Hepatocyte (in vitro differentiated cells): Measurements from ENCODE around the gene ARHGAP15. TPM values are rescaled to one million over a fixed set of nuclear protein-coding genes. Genes with fewer than 3 reads are reported as not detected.

ENCODE experiments used
- DNase-seq: peaks from one replicate; pipeline ENCODE4 v3.0.0-alpha.2; 2016; ENCODE audit warnings: low spot score
- H2AFZ ChIP-seq: fragments of 200-600 bp; sonication (generic); 2 replicates; pipeline ENCODE4 v1.6.0; 2016; ENCODE audit warnings: antibody characterized with exemption, mild to moderate bottlenecking
- H3K27ac ChIP-seq: fragments of 200-600 bp; sonication (generic); 2 replicates; pipeline ENCODE4 v1.5.1; 2016; ENCODE audit warnings: mild to moderate bottlenecking
- H3K27me3 ChIP-seq: fragments of 200-600 bp; sonication (generic); 2 replicates; pipeline ENCODE4 v1.6.1; 2016
- H3K36me3 ChIP-seq: fragments of 200-600 bp; sonication (generic); replicated peaks from 2 replicates; pipeline ENCODE4 v1.5.1; 2016; ENCODE audit warnings: low read depth; ENCODE audit not compliant: insufficient read depth
- H3K4me1 ChIP-seq: fragments of 200-600 bp; sonication (generic); 2 replicates; pipeline ENCODE4 v1.5.1; 2016; ENCODE audit warnings: mild to moderate bottlenecking, moderate library complexity; ENCODE audit not compliant: insufficient read depth
- H3K4me2 ChIP-seq: fragments of 200-600 bp; sonication (generic); 2 replicates; pipeline ENCODE4 v1.6.0; 2016
- H3K4me3 ChIP-seq: fragments of 200-600 bp; sonication (generic); 2 replicates; pipeline ENCODE4 v1.5.1; 2016; ENCODE audit warnings: mild to moderate bottlenecking
- H3K79me2 ChIP-seq: fragments of 200-600 bp; sonication (generic); 2 replicates; pipeline ENCODE4 v1.6.0; 2017; ENCODE audit warnings: mild to moderate bottlenecking
- H3K9me2 ChIP-seq: fragments of 200-600 bp; sonication (generic); replicated peaks from 2 replicates; pipeline ENCODE4 v1.6.0; 2017; ENCODE audit warnings: mild to moderate bottlenecking; ENCODE audit not compliant: insufficient read depth
- H3K9me3 ChIP-seq: fragments of 200-600 bp; sonication (generic); 2 replicates; pipeline ENCODE4 v1.5.1; 2016; ENCODE audit warnings: low read depth, mild to moderate bottlenecking
- H4K20me1 ChIP-seq: fragments of 200-600 bp; sonication (generic); 2 replicates; pipeline ENCODE4 v1.6.0; 2016; ENCODE audit warnings: mild to moderate bottlenecking; ENCODE audit not compliant: insufficient read depth, poor library complexity, severe bottlenecking
- EZH2 ChIP-seq: fragments of 200-600 bp; sonication (generic); IDR thresholded peaks from 2 replicates; pipeline ENCODE4 v1.6.1; 2016; ENCODE audit warnings: antibody characterized with exemption, mild to moderate bottlenecking, borderline replicate concordance
- EZH2phosphoT487 ChIP-seq: fragments of 200-600 bp; sonication (generic); IDR thresholded peaks from one replicate; pipeline ENCODE4 v1.6.1; 2018; ENCODE audit warnings: antibody characterized with exemption, mild to moderate bottlenecking, low read depth, moderate library complexity; ENCODE audit not compliant: unreplicated experiment, severe bottlenecking
- WGBS: methylation state at CpG from one replicate; pipeline ENCODE4 v1.1.6; 2016; ENCODE audit warnings: low lambda C conversion rate; ENCODE audit errors: missing lambda C conversion rate; 5-methylcytosine and 5-hydroxymethylcytosine counted together
- polyA plus RNA-seq: library from polyadenylated mRNA; unstranded; fragments of >200 nt; fragmentation: Nextera tagmentation; extraction: Ambion mirVana; gene quantifications from 2 replicates; pipeline ENCODE4 v1.2.1, GENCODE V29; 2016
- total RNA-seq: library from RNA; depleted of rRNA; stranded (reverse); fragments of >200 nt; gene quantifications from 2 replicates; pipeline ENCODE4 v1.2.3, GENCODE V29; 2014
- TF ChIP-seq, protein P1 (sequence below): fragments of 200-600 bp; sonication (generic); IDR thresholded peaks from 2 replicates; pipeline ENCODE4 v1.5.1; 2016; ENCODE audit warnings: antibody characterized with exemption, mild to moderate bottlenecking; ENCODE audit not compliant: poor library complexity

ARHGAP15 gene
- total and polyA plus RNA-seq, 2 experiments from 2014 or later: 0.17 TPM; not detected in 1

DNA sequence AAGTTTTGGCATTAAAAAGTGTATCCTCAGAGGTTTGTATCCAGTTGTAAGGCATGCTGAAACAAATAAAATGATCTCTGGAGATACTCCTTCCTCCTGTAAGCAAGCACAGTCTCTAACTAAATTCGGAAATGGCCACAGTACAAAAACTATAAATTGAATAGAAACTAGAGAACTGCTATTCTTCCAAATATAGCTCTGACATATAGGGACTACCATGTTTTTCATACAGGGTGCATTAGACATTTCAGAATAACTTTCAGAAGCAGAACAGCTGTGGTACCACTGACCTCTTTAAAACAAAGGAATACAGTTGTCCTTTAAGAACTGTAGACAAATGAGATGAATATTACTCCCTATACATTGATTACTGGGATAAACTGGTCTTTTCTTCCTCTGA is 568.5 kb downstream of the ARHGAP15 start:
- peaks cover 10% of the 10 kb centered on the region for H3K4me1 ChIP-seq
- TF ChIP-seq, protein P1, sequence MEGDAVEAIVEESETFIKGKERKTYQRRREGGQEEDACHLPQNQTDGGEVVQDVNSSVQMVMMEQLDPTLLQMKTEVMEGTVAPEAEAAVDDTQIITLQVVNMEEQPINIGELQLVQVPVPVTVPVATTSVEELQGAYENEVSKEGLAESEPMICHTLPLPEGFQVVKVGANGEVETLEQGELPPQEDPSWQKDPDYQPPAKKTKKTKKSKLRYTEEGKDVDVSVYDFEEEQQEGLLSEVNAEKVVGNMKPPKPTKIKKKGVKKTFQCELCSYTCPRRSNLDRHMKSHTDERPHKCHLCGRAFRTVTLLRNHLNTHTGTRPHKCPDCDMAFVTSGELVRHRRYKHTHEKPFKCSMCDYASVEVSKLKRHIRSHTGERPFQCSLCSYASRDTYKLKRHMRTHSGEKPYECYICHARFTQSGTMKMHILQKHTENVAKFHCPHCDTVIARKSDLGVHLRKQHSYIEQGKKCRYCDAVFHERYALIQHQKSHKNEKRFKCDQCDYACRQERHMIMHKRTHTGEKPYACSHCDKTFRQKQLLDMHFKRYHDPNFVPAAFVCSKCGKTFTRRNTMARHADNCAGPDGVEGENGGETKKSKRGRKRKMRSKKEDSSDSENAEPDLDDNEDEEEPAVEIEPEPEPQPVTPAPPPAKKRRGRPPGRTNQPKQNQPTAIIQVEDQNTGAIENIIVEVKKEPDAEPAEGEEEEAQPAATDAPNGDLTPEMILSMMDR: no peak
- TF ChIP-seq EZH2phosphoT487 (no peak), EZH2 (no peak)
- WGBS: 97% methylated on average over 1 of the region's 1 CpG

GRCh38 chr2:143698352-143698751 is 569.1 kb downstream of the ARHGAP15 start:
- H3K27me3 ChIP-seq: no peaks in the 10 kb centered on the region
- no peaks in the 10 kb centered on the region for H3K79me2 ChIP-seq
- no peaks in the 10 kb centered on the region for H3K9me2 ChIP-seq
- no peaks in the 10 kb centered on the region for H3K36me3 ChIP-seq
- H3K4me3 ChIP-seq: no peak overlapping the region
- no peaks in the 10 kb centered on the region for H4K20me1 ChIP-seq
- 75% methylated on average over 2 of the region's 2 CpGs for WGBS
- H2AFZ ChIP-seq: no peak overlapping the region
- TF ChIP-seq EZH2phosphoT487 (no peak), EZH2 (no peak)
- no peak overlapping the region for H3K4me2 ChIP-seq
- no peak for DNase-seq
- H3K27ac ChIP-seq: no peak overlapping the region
- no peaks in the 10 kb centered on the region for H3K9me3 ChIP-seq
- H3K4me1 ChIP-seq: peaks cover 6% of the 10 kb centered on the region

More for the DNA sequence above, 568.5 kb downstream of the ARHGAP15 start:
- Histone ChIP-seq H2AFZ (no peak overlapping the region), H3K9me3 (no peaks in the 10 kb centered on the region), H3K27me3 (no peaks in the 10 kb centered on the region), H3K4me2 (no peak overlapping the region), H3K9me2 (no peaks in the 10 kb centered on the region), H3K79me2 (no peaks in the 10 kb centered on the region), H3K4me3 (no peak overlapping the region), H3K36me3 (no peaks in the 10 kb centered on the region), H3K27ac (no peak overlapping the region), H4K20me1 (no peaks in the 10 kb centered on the region)
- no peak for DNase-seq

GRCh38 chr2:143698888-143699570 is 569.8 kb downstream of the ARHGAP15 start:
- Histone ChIP-seq H2AFZ (no peak overlapping the region), H3K4me3 (no peak overlapping the region), H3K9me2 (no peaks in the 10 kb centered on the region), H3K27ac (no peak overlapping the region), H3K9me3 (no peaks in the 10 kb centered on the region), H3K4me1 (peaks cover 2% of the 10 kb centered on the region), H3K79me2 (no peaks in the 10 kb centered on the region), H3K4me2 (no peak overlapping the region), H3K27me3 (no peaks in the 10 kb centered on the region), H3K36me3 (no peaks in the 10 kb centered on the region), H4K20me1 (no peaks in the 10 kb centered on the region)
- TF ChIP-seq EZH2phosphoT487 (no peak), EZH2 (no peak)
- TF ChIP-seq, protein P1: no peak
- no peak for DNase-seq
- 93% methylated on average over 3 of the region's 3 CpGs for WGBS

DNA sequence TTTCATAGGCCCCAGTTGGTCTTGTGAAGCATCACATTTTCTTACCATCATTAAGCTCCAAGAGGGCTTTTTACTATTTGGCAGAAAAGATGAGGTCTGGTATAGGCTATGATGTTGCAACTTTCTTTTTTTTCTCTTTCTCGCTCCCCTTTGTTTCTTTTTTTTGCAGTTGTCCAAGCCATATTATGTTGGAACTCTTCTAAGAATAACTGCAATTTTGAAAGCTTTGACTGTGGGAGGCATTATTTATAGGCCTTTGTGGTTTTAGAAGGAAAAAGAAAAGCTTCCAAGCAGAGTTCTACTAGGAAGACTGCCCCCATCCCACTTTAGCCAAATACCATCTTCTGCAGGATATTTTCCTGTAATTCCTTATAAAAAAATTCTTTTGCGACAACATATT is 571.6 kb downstream of the ARHGAP15 start:
- Histone ChIP-seq H3K27me3 (no peaks in the 10 kb centered on the region), H3K4me1 (peaks cover 12% of the 10 kb centered on the region), H3K27ac (no peak overlapping the region), H3K4me3 (no peak overlapping the region), H3K9me3 (no peaks in the 10 kb centered on the region), H3K79me2 (no peaks in the 10 kb centered on the region), H2AFZ (no peak overlapping the region), H3K4me2 (no peak overlapping the region), H4K20me1 (no peaks in the 10 kb centered on the region), H3K9me2 (no peaks in the 10 kb centered on the region), H3K36me3 (no peaks in the 10 kb centered on the region)
- no peak for DNase-seq
- 69% methylated on average over 2 of the region's 2 CpGs for WGBS
- TF ChIP-seq EZH2phosphoT487: no peak
- TF ChIP-seq, protein P1: no peak
- TF ChIP-seq EZH2: no peak
